ENCODE results near the gene JUN. TPM values are rescaled to one million over a fixed set of nuclear protein-coding genes. Genes with fewer than 3 reads are reported as not detected.

JUN gene
- total and polyA plus RNA-seq, 2 donors (not counting 3 experiments of a cell fraction or from before 2014, with no cell fraction given): 88.3 to 89.3 TPM

DNA sequence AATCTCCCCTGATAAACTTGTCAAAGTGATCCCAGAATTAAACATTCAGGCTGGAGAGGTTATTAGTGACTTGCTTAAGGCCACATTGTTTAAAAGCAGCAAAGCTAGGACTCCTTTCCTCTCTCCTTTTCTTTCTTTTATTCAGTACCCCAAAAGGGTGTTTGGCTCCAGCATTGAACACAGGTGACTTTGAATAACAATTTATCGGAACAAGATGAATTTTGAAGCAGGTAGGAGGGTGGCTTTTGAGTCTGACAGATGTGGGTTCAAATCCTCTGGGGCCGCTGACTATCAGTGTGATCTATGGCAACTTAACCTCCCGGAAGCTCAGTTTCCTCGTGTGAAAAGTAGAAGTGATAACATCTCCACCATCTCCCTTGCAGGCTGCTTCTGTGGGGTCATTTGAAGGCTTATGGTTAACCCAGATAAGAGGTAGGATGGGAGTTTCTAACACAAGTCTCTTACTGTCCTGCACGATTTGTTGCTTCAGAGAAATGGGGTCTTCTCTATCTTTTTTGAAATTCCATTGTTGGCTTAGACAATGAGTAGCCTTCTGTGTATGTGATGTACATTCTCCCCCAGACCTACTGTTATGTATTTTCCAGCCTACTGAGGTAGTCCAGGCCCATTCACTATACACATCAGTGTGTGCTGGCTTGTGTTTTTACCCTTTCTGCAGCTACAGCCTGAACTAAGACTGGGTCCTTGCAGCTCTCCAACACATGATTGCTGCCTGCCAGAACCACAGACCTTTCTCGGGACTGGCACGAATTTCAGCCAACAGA lies 29.0 kb downstream of the JUN start:
- peak overlapping the region; percentile 31 for H3K9ac ChIP-seq (replicated peaks; ENCODE audit: extremely low read depth, insufficient read depth, low read length)
- FAIRE-seq: no peak
- TSS peak; percentile 93 for BruUV-seq (replicated peaks)
- no peaks in the 10 kb centered on the region for H3K36me3 ChIP-seq (ENCODE audit: control insufficient read depth in 2 of 2, extremely low read depth in 1 of 2, insufficient read depth in 2 of 2, low read length in 2 of 2)
- H3K4me3 ChIP-seq (replicated peaks in 1 of 3; ENCODE audit: insufficient read depth in 1 of 3, low read depth in 1 of 3, low read length in 3 of 3): no peak overlapping the region
- CTCF ChIA-PET: interaction anchor here (1.1 to 4.0 kb wide), 7 partner anchors 9 to 1004 kb away, joined by 3 to 31 read pairs (median 7); no protein-coding TSS in a partner anchor
- H3K9me3 ChIP-seq (replicated peaks; ENCODE audit: control insufficient read depth, insufficient read depth, low read length): no peaks in the 10 kb centered on the region
- H3K27me3 ChIP-seq (ENCODE audit: control insufficient read depth in 2 of 2, insufficient read depth in 2 of 2, low read length in 2 of 2): no peaks in the 10 kb centered on the region
- H3K4me2 ChIP-seq (ENCODE audit: insufficient read depth, low read length): peak overlapping the region; percentile 28
- POLR2A ChIA-PET: interaction anchor here (0.9 to 1.5 kb wide), 3 partner anchors 9 to 28 kb away, joined by 3 to 9 read pairs (median 5); no protein-coding TSS in a partner anchor
- H3K4me1 ChIP-seq (ENCODE audit: control insufficient read depth, extremely low read depth, insufficient read depth, low read length): peaks cover 40% of the 10 kb centered on the region
- intact Hi-C loops (cut with micrococcal nuclease) (loop anchor here (1.0 to 2.0 kb wide), 8 partner anchors 8 to 329 kb away; partner anchors contain the start of gene JUN), dilution Hi-C loops (cut with MboI; ENCODE audit: extremely low pct_ligation_motif_present, low sequenced_read_pairs) (no loop called here)
- H3K9me1 ChIP-seq (replicated peaks; ENCODE audit: control insufficient read depth, extremely low read depth, insufficient read depth, low read length): no peaks in the 10 kb centered on the region
- H3K79me2 ChIP-seq (ENCODE audit: control insufficient read depth, insufficient read depth, low read length): no peaks in the 10 kb centered on the region
- peak overlapping the region; percentile 56 for H2AFZ ChIP-seq (ENCODE audit: low read depth, low read length)
- TF ChIP-seq POLR2A (IDR thresholded peaks at IDR 0.05; ENCODE audit: low read depth, low read length) (peak; percentile 41), JUN (IDR thresholded peaks at IDR 0.05; ENCODE audit: borderline replicate concordance, insufficient read depth, insufficient read length, low read depth) (no peak), GATA2 (IDR thresholded peaks at IDR 0.05; ENCODE audit: insufficient read depth, insufficient read length, low read depth, low read length) (peak; percentile 91), MYC (IDR thresholded peaks at IDR 0.05; ENCODE audit: low read depth, low read length) (no peak)
- no peaks in the 10 kb centered on the region for H4K20me1 ChIP-seq (replicated peaks; ENCODE audit: control insufficient read depth, extremely low read depth, insufficient read depth, low read length)
- no peak for DNase-seq (ENCODE audit: low read depth, low spot score)
- peak overlapping the region; percentile 96 for H3K27ac ChIP-seq (ENCODE audit: insufficient read depth, low read depth, low read length)

DNA sequence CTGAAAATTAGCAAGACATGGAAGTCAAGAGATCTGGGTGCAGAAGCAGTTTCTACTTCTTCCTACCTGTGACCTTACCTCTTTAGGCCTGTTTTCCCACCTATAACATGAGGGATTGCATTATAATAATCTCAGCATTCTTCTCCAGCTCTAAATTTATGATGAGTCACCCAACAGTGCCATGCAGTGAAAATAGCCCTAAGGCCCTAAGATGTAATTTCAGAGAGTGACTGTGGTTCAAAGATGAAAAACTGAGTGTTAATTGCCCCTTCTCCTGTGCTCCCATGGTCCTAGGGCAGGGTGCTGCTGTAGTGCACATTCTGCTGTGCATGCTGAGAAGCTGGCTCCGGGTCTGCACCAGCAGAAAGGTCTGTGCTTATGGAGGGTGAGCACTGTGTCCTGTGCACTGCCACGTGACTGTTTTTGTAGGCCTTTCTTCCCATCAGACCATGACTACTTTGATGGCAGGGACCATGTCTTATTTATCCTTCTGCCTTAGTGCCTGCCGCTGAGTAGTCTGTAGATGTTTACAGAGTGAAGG lies 29.7 kb downstream of the JUN start:
- Histone ChIP-seq H3K9me1 (replicated peaks; ENCODE audit: control insufficient read depth, extremely low read depth, insufficient read depth, low read length) (no peaks in the 10 kb centered on the region), H3K4me1 (ENCODE audit: control insufficient read depth, extremely low read depth, insufficient read depth, low read length) (peaks cover 46% of the 10 kb centered on the region), H3K79me2 (ENCODE audit: control insufficient read depth, insufficient read depth, low read length) (no peaks in the 10 kb centered on the region), H3K9me3 (replicated peaks; ENCODE audit: control insufficient read depth, insufficient read depth, low read length) (no peaks in the 10 kb centered on the region), H3K36me3 (ENCODE audit: control insufficient read depth in 2 of 2, extremely low read depth in 1 of 2, insufficient read depth in 2 of 2, low read length in 2 of 2) (no peaks in the 10 kb centered on the region), H2AFZ (ENCODE audit: low read depth, low read length) (peak overlapping the region; percentile 56), H3K4me3 (replicated peaks in 1 of 3; ENCODE audit: insufficient read depth in 1 of 3, low read depth in 1 of 3, low read length in 3 of 3) (no peak overlapping the region), H3K9ac (replicated peaks; ENCODE audit: extremely low read depth, insufficient read depth, low read length) (peak overlapping the region; percentile 31), H3K27me3 (ENCODE audit: control insufficient read depth in 2 of 2, insufficient read depth in 2 of 2, low read length in 2 of 2) (no peaks in the 10 kb centered on the region), H3K4me2 (ENCODE audit: insufficient read depth, low read length) (peak overlapping the region; percentile 28), H3K27ac (ENCODE audit: insufficient read depth, low read depth, low read length) (peak overlapping the region; percentile 96), H4K20me1 (replicated peaks; ENCODE audit: control insufficient read depth, extremely low read depth, insufficient read depth, low read length) (no peaks in the 10 kb centered on the region)
- ChIA-PET CTCF (interaction anchor here (1.3 to 4.0 kb wide), 6 partner anchors 10 to 19 kb away, joined by 5 to 31 read pairs (median 8); no protein-coding TSS in a partner anchor), POLR2A (interaction anchor here (1.5 kb wide), 1 partner anchor 19 kb away, joined by 9 read pairs; no protein-coding TSS in a partner anchor)
- TF ChIP-seq FOS (IDR thresholded peaks at IDR 0.05; ENCODE audit: borderline replicate concordance, insufficient read depth, low read length): peak; percentile 54
- TF ChIP-seq, protein P1, sequence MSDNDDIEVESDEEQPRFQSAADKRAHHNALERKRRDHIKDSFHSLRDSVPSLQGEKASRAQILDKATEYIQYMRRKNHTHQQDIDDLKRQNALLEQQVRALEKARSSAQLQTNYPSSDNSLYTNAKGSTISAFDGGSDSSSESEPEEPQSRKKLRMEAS (IDR thresholded peaks at IDR 0.05; ENCODE audit: insufficient read depth, insufficient read length): no peak
- no peak for TF ChIP-seq POLR2A (IDR thresholded peaks at IDR 0.05; ENCODE audit: low read depth, low read length)
- TF ChIP-seq MYC (IDR thresholded peaks at IDR 0.05; ENCODE audit: low read depth, low read length): no peak
- TF ChIP-seq EZH2 (IDR thresholded peaks at IDR 0.05; ENCODE audit: borderline replicate concordance, low read depth, low read length, severe bottlenecking): no peak
- TF ChIP-seq JUN (IDR thresholded peaks at IDR 0.05; ENCODE audit: borderline replicate concordance, insufficient read depth, insufficient read length, low read depth): peak; percentile 42
- DNase-seq (ENCODE audit: low read depth, low spot score) (no peak), FAIRE-seq (peak; percentile 50)
- dilution Hi-C loops (cut with MboI; ENCODE audit: extremely low pct_ligation_motif_present, low sequenced_read_pairs) (no loop called here), intact Hi-C loops (cut with micrococcal nuclease) (loop anchor here (2.0 kb wide), 1 partner anchor 61 kb away; no protein-coding TSS in a partner anchor)
- BruUV-seq (replicated peaks): no TSS peak

Data from endothelial cell of umbilical vein (primary cell).